HepG2 (cell line): ENCODE measurements around the gene TNFAIP3. TPM values are rescaled to one million over a fixed set of nuclear protein-coding genes. Genes with fewer than 3 reads are reported as not detected.

ENCODE experiments used
- CREB1 ChIP-seq, 2 experiments: fragments of 450-650 bp in 1 of 2; IDR thresholded peaks; 2 replicates each; pipeline ENCODE4 v1.6.1; 2016 to 2017; ENCODE audit warnings: control low read depth in 1 of 2, mild to moderate bottlenecking in 1 of 2, missing compliant biosample characterization in 1 of 2, missing genetic modification characterization in 1 of 2
- DDIT3 ChIP-seq: sonication (generic); formaldehyde crosslinking; IDR thresholded peaks from 2 replicates; pipeline ENCODE4 v1.4.0; 2020; ENCODE audit warnings: mild to moderate bottlenecking, missing genetic modification reagents
- EP300 ChIP-seq, 3 experiments: sonication (generic) in 1 of 3; formaldehyde crosslinking in 1 of 3; IDR thresholded peaks; 2 replicates each; pipeline versions ENCODE4 v1.5.1 to v1.6.1; 2011 to 2020; ENCODE audit warnings: low read depth in 2 of 3, low read length in 2 of 3, borderline replicate concordance in 1 of 3, improper control_type of control experiment in 1 of 3, mild to moderate bottlenecking in 1 of 3, missing genetic modification reagents in 1 of 3, moderate library complexity in 1 of 3
- GLMP ChIP-seq: sonication (generic); formaldehyde crosslinking; IDR thresholded peaks from 2 replicates; pipeline ENCODE4 v1.9.0; 2021; ENCODE audit warnings: missing genetic modification reagents, mild to moderate bottlenecking, borderline replicate concordance
- ZBTB40 ChIP-seq, 2 experiments: fragments of 450-650 bp in 1 of 2; sonication (generic) in 1 of 2; formaldehyde crosslinking in 1 of 2; IDR thresholded peaks; 2 replicates each; pipeline versions ENCODE4 v1.6.1 to v1.8.0; 2016 to 2022; ENCODE audit warnings: antibody characterized with exemption in 1 of 2, mild to moderate bottlenecking in 1 of 2, missing genetic modification reagents in 1 of 2
- ZBTB8A ChIP-seq: sonication (generic); formaldehyde crosslinking; IDR thresholded peaks from 2 replicates; pipeline ENCODE4 v1.4.0; 2020; ENCODE audit warnings: mild to moderate bottlenecking, low read depth, missing genetic modification reagents, borderline replicate concordance
- ZNF674 ChIP-seq: sonication (generic); formaldehyde crosslinking; IDR thresholded peaks from 2 replicates; pipeline ENCODE4 v1.5.0; 2020; ENCODE audit warnings: low read depth, mild to moderate bottlenecking, missing genetic modification reagents
- ZNF75D ChIP-seq: sonication (generic); formaldehyde crosslinking; IDR thresholded peaks from 2 replicates; pipeline ENCODE4 v1.8.1; 2023; ENCODE audit warnings: missing genetic modification reagents, mild to moderate bottlenecking, borderline replicate concordance
- ZNF768 ChIP-seq: sonication (generic); formaldehyde crosslinking; IDR thresholded peaks from 2 replicates; pipeline ENCODE4 v1.4.0; 2020; ENCODE audit warnings: missing genetic modification reagents
- ZNF790 ChIP-seq: sonication (generic); formaldehyde crosslinking; IDR thresholded peaks from 2 replicates; pipeline ENCODE4 v1.8.0; 2022; ENCODE audit warnings: missing genetic modification reagents, mild to moderate bottlenecking, borderline replicate concordance
- polyA plus RNA-seq, 8 experiments: library from polyadenylated mRNA; depleted of rRNA in 3 of 8; stranded (reverse) in 7 of 8; unstranded in 1 of 8; fragments of >200 nt; fragmentation: Illumina TruSeq in 4 of 8; extraction: Trizol in 4 of 8; gene quantifications; 2 replicates each; pipeline versions ENCODE4 v1.2.1 to v1.2.3, GENCODE V29; 2011 to 2016; ENCODE audit warnings: low read depth in 4 of 8, missing spikeins in 1 of 8, mixed read lengths in 1 of 8; ENCODE audit not compliant: insufficient read depth in 1 of 8
- total RNA-seq, 5 experiments: library from RNA; depleted of rRNA; stranded (reverse); fragments of >200 nt; fragmentation: Illumina TruSeq; extraction: Trizol; gene quantifications; 2 replicates each; pipeline ENCODE4 v1.2.3, GENCODE V29; 2016; ENCODE audit warnings: low read depth in 1 of 5
- TF ChIP-seq, protein P1 (sequence below): sonication (generic); formaldehyde crosslinking; IDR thresholded peaks from 2 replicates; pipeline ENCODE4 v1.9.0; 2022; ENCODE audit warnings: low read depth, missing genetic modification reagents
- TF ChIP-seq, protein P2 (sequence below): sonication (generic); formaldehyde crosslinking; IDR thresholded peaks from 2 replicates; pipeline ENCODE4 v1.5.0; 2020; ENCODE audit warnings: missing genetic modification reagents, mild to moderate bottlenecking, borderline replicate concordance

TNFAIP3 gene
- total and polyA plus RNA-seq, 2 of the 13 experiments (the other 11 are each of a cell fraction or from before 2014, with no cell fraction given) = 28.2 to 47.1 TPM

DNA sequence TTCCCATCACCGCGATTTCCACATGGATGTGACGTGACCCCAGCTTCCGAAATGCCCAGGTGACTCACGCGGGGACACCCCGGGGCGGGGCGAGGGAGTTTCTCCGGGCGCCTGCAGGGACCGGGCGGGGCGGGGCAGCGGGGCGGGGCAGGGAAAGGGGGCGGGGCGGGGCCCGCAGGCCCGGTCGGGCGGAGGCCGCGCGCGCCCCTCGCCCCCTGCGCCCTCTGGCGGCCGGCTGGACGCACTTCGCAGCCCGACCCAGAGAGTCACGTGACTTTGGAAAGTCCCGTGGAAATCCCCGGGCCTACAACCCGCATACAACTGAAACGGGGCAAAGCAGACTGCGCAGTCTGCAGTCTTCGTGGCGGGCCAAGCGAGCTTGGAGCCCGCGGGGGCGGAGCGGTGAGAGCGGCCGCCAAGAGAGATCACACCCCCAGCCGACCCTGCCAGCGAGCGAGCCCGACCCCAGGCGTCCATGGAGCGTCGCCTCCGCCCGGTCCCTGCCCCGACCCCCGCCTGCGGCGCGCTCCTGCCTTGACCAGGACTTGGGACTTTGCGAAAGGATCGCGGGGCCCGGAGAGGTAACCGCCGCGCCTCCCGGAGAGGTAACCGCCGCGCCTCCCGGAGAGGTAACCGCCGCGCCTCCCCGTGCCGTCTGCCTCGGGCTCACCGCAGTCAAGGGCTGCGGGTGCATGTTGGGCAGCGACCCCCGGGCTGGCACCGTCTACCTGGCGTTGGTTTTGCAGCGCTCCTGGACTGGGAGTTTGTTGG, at the start of gene TNFAIP3 (continued):
- TF ChIP-seq ZNF768 (peak; percentile 71; the same call in 1 of the 2 replicates), ZBTB8A (no peak), ZBTB40 (IDR thresholded peaks at IDR 0.05) (no peak), ZBTB40 (CRISPR knock-in tag; IDR thresholded peaks at IDR 0.05) (peak; percentile 51; the same call in 1 of the 2 replicates), ZNF790 (CRISPR knock-in tag) (no peak), CREB1 (IDR thresholded peaks at IDR 0.05) (peak; percentile 83; the same call in 1 of the 2 replicates), CREB1 (CRISPR knock-in tag; IDR thresholded peaks at IDR 0.05) (no peak; the same call in 1 of the 2 replicates), ZNF674 (peak; percentile 93), DDIT3 (0 out of 2 replicates have a peak, but pooled peaks have one; percentile 31), EP300 (IDR thresholded peaks at IDR 0.05; ENCODE audit: low read depth in 2 of 2, low read length in 2 of 2) (peak in 1 of 2 experiments; percentile 71; a peak in 2 of 4 replicates), EP300 (CRISPR knock-in tag; IDR thresholded peaks at IDR 0.05; ENCODE audit: borderline replicate concordance) (peak; percentile 63; the same call in 1 of the 2 replicates), ZNF75D (CRISPR knock-in tag) (no peak), GLMP (CRISPR knock-in tag) (no peak)
- TF ChIP-seq, protein P1, sequence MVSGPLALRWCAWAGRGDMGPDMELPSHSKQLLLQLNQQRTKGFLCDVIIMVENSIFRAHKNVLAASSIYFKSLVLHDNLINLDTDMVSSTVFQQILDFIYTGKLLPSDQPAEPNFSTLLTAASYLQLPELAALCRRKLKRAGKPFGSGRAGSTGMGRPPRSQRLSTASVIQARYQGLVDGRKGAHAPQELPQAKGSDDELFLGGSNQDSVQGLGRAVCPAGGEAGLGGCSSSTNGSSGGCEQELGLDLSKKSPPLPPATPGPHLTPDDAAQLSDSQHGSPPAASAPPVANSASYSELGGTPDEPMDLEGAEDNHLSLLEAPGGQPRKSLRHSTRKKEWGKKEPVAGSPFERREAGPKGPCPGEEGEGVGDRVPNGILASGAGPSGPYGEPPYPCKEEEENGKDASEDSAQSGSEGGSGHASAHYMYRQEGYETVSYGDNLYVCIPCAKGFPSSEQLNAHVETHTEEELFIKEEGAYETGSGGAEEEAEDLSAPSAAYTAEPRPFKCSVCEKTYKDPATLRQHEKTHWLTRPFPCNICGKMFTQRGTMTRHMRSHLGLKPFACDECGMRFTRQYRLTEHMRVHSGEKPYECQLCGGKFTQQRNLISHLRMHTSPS (CRISPR knock-in tag) = peak; percentile 18; the same call in 1 of the 2 replicates
- TF ChIP-seq, protein P2, sequence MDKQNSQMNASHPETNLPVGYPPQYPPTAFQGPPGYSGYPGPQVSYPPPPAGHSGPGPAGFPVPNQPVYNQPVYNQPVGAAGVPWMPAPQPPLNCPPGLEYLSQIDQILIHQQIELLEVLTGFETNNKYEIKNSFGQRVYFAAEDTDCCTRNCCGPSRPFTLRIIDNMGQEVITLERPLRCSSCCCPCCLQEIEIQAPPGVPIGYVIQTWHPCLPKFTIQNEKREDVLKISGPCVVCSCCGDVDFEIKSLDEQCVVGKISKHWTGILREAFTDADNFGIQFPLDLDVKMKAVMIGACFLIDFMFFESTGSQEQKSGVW (CRISPR knock-in tag) = no peak; the same call in 1 of the 2 replicates
